ENCODE measurements around the gene CDC20.

Gene CDC20

DNA sequence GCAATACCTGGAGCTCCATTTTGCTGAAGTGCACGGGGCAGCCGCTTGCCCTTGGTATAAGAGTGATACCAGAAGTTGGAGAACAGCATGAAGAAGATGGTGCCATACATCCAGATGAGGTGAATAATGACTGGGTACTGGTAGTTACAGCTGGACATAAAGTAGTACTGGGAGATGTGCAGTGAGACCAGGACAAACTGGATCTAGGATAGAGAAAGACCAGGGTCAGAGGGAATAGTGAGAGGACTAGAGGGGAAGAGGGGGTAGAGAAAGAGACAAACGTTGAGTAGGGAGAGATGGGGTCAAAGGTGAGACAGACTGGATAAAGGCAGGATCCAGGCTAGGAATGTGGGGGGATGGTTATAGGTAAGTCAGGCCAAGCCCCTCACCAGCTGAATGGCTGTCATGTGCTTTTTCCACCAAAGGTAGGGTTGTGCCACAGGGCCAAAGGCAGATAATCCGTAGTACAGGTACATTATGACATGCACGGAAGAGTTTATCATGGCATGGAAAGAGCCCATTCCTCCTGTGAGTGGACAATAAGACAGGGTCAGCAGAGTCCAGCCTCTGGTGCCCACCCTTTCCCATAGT, 5.2 kb downstream of the CDC20 start:
- no peak overlapping the region for H3K4me3 ChIP-seq (replicated peaks; ENCODE audit: low read depth, low read length)
- no peak for DNase-seq (ENCODE audit: low read depth)
- TF ChIP-seq, protein P1, sequence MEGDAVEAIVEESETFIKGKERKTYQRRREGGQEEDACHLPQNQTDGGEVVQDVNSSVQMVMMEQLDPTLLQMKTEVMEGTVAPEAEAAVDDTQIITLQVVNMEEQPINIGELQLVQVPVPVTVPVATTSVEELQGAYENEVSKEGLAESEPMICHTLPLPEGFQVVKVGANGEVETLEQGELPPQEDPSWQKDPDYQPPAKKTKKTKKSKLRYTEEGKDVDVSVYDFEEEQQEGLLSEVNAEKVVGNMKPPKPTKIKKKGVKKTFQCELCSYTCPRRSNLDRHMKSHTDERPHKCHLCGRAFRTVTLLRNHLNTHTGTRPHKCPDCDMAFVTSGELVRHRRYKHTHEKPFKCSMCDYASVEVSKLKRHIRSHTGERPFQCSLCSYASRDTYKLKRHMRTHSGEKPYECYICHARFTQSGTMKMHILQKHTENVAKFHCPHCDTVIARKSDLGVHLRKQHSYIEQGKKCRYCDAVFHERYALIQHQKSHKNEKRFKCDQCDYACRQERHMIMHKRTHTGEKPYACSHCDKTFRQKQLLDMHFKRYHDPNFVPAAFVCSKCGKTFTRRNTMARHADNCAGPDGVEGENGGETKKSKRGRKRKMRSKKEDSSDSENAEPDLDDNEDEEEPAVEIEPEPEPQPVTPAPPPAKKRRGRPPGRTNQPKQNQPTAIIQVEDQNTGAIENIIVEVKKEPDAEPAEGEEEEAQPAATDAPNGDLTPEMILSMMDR (IDR thresholded peaks at IDR 0.05; ENCODE audit: low read length, missing control alignments): no peak

DNA sequence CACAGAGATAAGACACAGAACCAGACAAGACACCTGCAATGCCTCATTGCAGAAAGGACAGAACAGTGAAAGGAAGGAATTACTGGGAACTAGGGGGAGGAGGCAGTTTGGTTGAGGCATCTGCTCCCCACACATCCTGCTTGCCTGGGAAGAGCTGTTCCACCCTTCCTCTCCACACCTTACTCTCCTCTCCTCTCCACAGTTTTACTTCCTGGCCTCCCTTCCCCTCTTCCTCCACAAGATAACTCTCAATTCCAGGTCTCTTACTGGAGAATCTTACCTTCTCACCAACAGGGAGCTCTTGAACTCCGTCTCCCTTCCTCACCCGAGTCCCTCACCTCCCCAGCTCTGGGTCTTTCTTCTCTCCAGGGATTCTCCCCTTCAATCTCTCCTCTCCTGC, 6.9 kb downstream of the CDC20 start:
- DNase-seq (ENCODE audit: low read depth): no peak
- TF ChIP-seq, protein P1 (IDR thresholded peaks at IDR 0.05; ENCODE audit: low read length, missing control alignments): no peak
- H3K4me3 ChIP-seq (replicated peaks; ENCODE audit: low read depth, low read length): no peak overlapping the region

DNA sequence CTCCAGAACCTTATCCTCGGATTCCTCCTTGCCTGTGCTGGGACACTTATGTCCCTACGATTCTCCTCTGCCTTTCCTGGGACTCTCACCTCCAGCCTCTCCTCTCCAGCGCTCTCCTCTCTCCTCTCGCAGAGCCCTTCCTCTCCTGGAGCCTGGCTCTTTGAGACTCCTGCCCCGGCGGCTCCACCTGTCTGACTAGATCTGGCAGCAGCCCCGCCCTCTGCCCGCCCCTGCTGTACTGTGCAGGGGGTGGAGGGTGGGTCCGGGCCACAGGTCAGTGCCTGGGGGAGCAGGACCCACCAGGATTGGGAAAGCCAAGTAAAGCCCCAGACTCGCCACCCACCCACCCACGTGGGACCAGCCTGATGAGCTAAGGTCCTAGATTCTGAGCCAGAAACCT, 7.4 kb downstream of the CDC20 start:
- DNase-seq (ENCODE audit: low read depth): no peak
- TF ChIP-seq, protein P1 (IDR thresholded peaks at IDR 0.05; ENCODE audit: low read length, missing control alignments): no peak
- H3K4me3 ChIP-seq (replicated peaks; ENCODE audit: low read depth, low read length): no peak overlapping the region

DNA sequence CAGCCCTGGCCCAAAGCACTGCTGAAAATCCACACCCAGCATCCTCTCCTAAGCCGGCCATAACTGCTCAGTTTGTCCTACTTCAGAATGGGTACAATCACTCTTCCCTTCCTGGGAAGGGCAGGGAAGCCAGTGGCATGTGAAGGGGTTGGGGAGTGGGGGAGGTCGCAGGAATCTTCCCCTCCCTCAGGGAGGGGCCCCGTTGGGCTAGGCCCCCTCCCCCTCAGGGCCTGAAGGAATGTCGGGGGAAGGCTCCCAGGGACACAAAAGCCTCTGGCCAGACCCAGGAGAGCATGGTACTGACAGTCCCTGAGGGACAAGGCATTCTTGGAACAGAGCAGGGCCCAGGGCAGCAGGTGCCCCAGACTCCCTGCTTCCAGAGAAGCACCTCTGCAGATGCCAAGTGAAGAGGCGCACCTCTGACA, 7.8 kb downstream of the CDC20 start:
- H3K4me3 ChIP-seq (replicated peaks; ENCODE audit: low read depth, low read length): peak overlapping the region; percentile 69
- no peak for DNase-seq (ENCODE audit: low read depth)
- TF ChIP-seq, protein P1 (IDR thresholded peaks at IDR 0.05; ENCODE audit: low read length, missing control alignments): no peak

DNA sequence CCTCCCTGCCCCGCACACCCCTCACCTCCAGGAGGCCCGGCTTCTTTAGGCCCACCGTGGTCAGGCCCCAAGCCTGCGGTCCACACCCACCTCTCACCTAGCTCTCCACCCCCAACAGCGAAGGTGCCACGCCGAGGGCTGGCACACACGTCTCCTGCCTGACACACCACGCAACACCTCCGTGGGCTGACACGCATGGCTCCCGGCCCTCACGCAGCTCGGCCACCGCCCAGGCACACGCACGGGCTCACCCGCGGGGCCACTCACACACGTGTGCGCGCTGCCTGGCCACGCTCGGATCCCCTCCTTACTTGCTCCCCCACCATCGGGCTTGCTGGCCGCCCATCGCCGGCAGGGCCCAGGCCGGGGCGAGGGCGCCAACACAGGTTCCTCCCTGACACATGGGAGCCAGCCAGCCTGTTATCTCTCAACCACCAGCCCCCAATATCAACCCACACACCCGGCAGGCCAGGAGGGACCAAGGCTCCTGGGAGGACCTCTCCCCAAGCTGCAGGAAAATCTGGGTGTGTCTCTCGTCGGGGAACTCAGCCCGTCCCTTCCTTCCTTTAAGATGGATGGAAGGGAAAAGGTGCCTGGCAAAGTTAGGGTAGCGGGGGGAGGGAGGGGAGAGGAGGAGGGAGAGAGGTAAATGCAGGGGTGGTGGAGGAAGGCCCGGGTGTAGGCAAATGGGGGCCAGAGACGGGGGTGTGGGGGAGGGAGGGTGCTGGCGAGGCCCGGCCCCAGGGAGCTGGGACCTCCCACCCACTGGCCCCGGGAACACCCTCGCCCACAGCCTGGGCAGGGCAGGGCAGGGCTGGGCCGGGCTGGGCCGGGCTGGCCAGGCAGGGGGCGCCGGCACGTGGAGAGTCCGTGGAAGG, 8.5 kb downstream of the CDC20 start:
- DNase-seq (ENCODE audit: low read depth): no peak
- TF ChIP-seq, protein P1 (IDR thresholded peaks at IDR 0.05; ENCODE audit: low read length, missing control alignments): no peak
- peak overlapping the region; percentile 69 for H3K4me3 ChIP-seq (replicated peaks; ENCODE audit: low read depth, low read length)

DNA sequence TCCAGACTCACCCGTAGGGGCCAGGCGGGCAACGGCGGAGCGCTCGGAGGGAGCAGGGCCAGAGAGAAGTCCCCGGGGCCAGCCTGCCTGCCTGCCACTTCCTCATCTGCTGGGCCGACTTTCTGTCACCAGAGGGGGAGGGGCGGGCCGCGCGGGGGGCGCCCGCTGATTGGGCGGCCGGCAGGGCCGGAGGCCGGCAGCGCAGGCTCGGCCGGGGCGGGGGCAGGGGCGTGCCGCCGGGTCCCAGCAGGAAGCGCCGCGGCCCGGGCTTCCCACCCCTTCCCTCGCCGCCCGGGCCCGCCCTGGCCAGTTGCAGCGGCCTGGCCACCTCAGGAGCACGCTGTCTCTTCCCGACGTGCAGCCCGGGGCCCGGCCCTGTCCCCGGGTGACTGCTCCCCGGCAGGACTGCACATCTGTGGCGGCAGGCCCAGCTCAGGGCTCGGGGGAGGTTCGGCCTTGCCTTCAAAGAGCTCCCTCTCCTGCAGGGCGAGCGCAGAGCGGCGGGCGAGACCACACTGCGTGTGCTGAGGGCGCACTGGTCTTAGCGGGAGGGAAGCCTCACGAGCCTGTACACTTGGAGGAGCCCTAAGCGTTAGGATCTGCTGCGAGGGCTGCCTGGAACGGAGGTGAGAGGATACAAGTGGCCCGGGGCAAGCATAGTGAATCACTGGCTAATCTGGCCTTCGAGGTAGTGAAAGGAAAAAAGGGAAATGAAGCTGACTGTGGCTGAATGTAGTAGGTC, 9.3 kb downstream of the CDC20 start, which contains the start of gene ELOVL1:
Gene ELOVL1 (minus strand): TSS at position 108 of the 742 bp plus-strand sequence. CDS start 2,402 bp downstream, outside the sequence.
- DNase-seq (ENCODE audit: low read depth): peak; percentile 83
- TF ChIP-seq, protein P1 (IDR thresholded peaks at IDR 0.05; ENCODE audit: low read length, missing control alignments): peak; percentile 21
- H3K4me3 ChIP-seq (replicated peaks; ENCODE audit: low read depth, low read length): peak within 1 kb of the TSS; percentile 69
